Measurements from ENCODE around the gene NT5C1A. TPM values are rescaled to one million over a fixed set of nuclear protein-coding genes. Genes with fewer than 3 reads are reported as not detected.
A peak's percentile ranks its signal among the peaks of the same experiment; 100 is the strongest.

NT5C1A gene
- total and polyA plus RNA-seq, 2 experiments from 2014 or later = 0.16 TPM; not detected in 1

DNA sequence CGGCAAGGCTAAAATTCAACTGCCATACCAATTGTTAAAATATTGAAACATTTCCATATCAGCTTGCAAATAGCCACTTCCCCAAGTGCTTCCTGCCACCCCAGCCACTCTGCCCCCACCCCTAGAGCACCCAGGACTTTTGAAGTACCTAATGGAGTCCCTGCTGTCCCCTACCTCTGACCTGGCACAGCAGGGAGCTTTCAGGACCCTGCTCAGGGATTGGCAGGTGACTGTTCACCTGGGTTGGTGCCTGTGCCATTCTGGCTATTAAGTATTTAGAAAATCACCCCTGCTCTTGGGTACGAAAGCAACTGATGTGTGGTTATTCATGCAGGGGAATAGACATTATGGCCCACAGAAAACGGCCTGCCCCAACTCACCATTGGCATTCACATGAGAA, 28.4 kb upstream of the NT5C1A start:
- DNase-seq (ENCODE audit: low read depth in 1 of 2, low spot score in 1 of 2) = no peak
- no peak overlapping the region for H3K4me3 ChIP-seq
- no peaks in the 10 kb centered on the region for H3K9me3 ChIP-seq (ENCODE audit: low read depth)
- TF ChIP-seq, protein P1, sequence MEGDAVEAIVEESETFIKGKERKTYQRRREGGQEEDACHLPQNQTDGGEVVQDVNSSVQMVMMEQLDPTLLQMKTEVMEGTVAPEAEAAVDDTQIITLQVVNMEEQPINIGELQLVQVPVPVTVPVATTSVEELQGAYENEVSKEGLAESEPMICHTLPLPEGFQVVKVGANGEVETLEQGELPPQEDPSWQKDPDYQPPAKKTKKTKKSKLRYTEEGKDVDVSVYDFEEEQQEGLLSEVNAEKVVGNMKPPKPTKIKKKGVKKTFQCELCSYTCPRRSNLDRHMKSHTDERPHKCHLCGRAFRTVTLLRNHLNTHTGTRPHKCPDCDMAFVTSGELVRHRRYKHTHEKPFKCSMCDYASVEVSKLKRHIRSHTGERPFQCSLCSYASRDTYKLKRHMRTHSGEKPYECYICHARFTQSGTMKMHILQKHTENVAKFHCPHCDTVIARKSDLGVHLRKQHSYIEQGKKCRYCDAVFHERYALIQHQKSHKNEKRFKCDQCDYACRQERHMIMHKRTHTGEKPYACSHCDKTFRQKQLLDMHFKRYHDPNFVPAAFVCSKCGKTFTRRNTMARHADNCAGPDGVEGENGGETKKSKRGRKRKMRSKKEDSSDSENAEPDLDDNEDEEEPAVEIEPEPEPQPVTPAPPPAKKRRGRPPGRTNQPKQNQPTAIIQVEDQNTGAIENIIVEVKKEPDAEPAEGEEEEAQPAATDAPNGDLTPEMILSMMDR (IDR thresholded peaks at IDR 0.05; ENCODE audit: low read depth, low read length) = no peak
- H3K27ac ChIP-seq = no peak overlapping the region
- H3K36me3 ChIP-seq = no peaks in the 10 kb centered on the region
- peaks cover 4% of the 10 kb centered on the region for H3K4me1 ChIP-seq (ENCODE audit: low read depth)
- peaks cover 82% of the 10 kb centered on the region for H3K27me3 ChIP-seq

DNA sequence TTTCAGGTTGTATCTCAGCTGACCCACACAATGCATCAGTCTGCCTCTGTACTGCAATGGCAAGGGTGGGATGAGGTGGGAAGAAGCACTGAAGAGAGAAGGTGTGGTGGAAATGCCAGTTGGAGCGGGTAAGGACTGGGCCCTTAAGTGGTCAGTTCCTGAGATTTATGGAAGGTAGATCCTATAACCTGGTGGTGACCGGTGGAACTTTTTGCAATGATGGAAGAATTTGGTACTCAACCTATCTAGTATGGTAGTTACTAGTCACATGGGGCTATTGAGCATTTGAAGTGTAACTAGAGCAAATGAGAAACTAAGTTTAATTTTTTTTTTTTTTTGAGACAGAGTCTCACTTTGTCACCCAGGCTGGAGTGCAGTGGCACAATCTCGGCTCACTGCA, 27.5 kb upstream of the NT5C1A start:
- TF ChIP-seq, protein P1 (IDR thresholded peaks at IDR 0.05; ENCODE audit: low read depth, low read length) = no peak
- no peak for DNase-seq (ENCODE audit: low read depth in 1 of 2, low spot score in 1 of 2)
- no peaks in the 10 kb centered on the region for H3K36me3 ChIP-seq
- H3K9me3 ChIP-seq (ENCODE audit: low read depth) = no peaks in the 10 kb centered on the region
- peaks cover 4% of the 10 kb centered on the region for H3K4me1 ChIP-seq (ENCODE audit: low read depth)
- no peak overlapping the region for H3K4me3 ChIP-seq
- H3K27ac ChIP-seq = no peak overlapping the region
- peaks cover 82% of the 10 kb centered on the region for H3K27me3 ChIP-seq

DNA sequence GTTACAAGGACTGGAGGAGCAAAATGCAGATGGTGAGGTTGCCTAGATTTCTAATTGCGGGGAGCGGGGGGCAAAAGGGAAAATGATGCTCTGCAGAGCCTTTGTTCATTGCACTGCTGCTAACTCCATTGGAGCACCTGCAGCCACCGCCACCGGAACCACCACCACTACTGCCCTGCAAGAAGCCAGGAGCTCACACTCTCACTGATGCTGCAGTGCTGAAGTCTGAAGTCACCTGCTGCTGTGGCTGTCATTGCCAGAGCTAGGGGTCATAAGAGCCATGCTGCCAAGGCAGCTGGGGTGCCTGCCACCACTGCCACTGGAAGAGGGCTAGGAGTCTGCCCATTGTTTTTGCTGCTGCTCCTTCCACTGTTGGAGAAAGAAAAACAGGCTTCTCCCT, 26.7 kb upstream of the NT5C1A start:
- TF ChIP-seq, protein P1 (IDR thresholded peaks at IDR 0.05; ENCODE audit: low read depth, low read length) = no peak
- no peak for DNase-seq (ENCODE audit: low read depth in 1 of 2, low spot score in 1 of 2)
- Histone ChIP-seq H3K4me3 (no peak overlapping the region), H3K36me3 (no peaks in the 10 kb centered on the region), H3K27ac (no peak overlapping the region), H3K27me3 (peaks cover 82% of the 10 kb centered on the region), H3K4me1 (ENCODE audit: low read depth) (peaks cover 4% of the 10 kb centered on the region), H3K9me3 (ENCODE audit: low read depth) (no peaks in the 10 kb centered on the region)

DNA sequence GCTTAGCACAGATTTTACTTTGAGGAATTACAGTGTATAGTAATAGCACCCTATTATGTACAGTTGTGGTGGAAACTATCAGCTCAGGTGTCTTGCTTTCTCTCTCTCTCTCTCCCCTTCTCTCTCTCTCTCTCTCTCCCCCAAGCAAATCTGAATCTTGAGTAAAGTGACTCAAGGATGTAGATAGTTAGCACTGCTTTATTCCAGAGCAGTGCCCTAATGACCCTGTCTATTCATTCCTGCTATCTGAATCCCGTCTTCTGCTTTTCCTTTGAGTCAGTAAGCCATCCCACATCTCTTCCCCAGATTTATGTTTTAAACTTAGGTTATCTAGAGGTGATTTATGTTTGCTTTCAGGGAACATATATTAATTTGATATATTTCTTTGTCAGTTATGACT, 24.5 kb upstream of the NT5C1A start:
- H3K27me3 ChIP-seq = peaks cover 93% of the 10 kb centered on the region
- TF ChIP-seq, protein P1 (IDR thresholded peaks at IDR 0.05; ENCODE audit: low read depth, low read length) = no peak

DNA sequence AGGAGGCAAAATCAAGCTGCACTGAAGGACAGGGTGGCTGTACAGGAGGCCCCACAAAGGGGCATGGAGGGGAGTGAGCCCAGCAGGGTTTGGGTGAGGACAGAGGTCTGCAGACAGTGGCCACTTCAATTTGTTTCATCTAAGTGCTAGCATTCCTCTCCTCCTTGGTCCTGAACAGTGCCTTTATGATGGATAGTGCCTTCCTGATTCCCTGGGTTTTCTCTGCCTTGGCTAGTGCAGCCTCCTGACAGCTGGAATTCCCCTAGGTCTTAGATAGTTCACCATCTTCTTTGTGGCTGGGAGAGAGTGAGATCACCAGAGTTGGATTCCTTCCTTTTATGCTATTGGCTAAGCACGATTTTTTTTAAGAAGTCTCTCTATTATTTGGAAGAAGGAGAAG, 23.1 kb upstream of the NT5C1A start:
- no peaks in the 10 kb centered on the region for H3K9me3 ChIP-seq (ENCODE audit: low read depth)

More for the DNA sequence above, 24.5 kb upstream of the NT5C1A start:
- H3K9me3 ChIP-seq (ENCODE audit: low read depth) = no peaks in the 10 kb centered on the region
- no peak overlapping the region for H3K4me3 ChIP-seq
- H3K4me1 ChIP-seq (ENCODE audit: low read depth) = peaks cover 4% of the 10 kb centered on the region
- DNase-seq (ENCODE audit: low read depth in 1 of 2, low spot score in 1 of 2) = no peak
- H3K27ac ChIP-seq = no peak overlapping the region
- no peaks in the 10 kb centered on the region for H3K36me3 ChIP-seq

More for the DNA sequence above, 23.1 kb upstream of the NT5C1A start:
- peak in 1 of 2 donors; percentile 23 for DNase-seq (ENCODE audit: low read depth in 1 of 2, low spot score in 1 of 2)
- TF ChIP-seq, protein P1 (IDR thresholded peaks at IDR 0.05; ENCODE audit: low read depth, low read length) = no peak
- H3K4me1 ChIP-seq (ENCODE audit: low read depth) = no peaks in the 10 kb centered on the region
- H3K36me3 ChIP-seq = no peaks in the 10 kb centered on the region
- H3K4me3 ChIP-seq = no peak overlapping the region
- peaks cover 97% of the 10 kb centered on the region for H3K27me3 ChIP-seq
- no peak overlapping the region for H3K27ac ChIP-seq
